LHCN-M2 (cell line): Measurements from ENCODE around the gene GAS2L1. TPM values are rescaled to one million over a fixed set of nuclear protein-coding genes. Genes with fewer than 3 reads are reported as not detected.
A peak's percentile ranks its signal among the peaks of the same experiment; 100 is the strongest.
"Not testable (repeated sequence)": the region's sequence is repeated elsewhere in the genome, so short reads cannot be mapped to it uniquely, and the experiment has no call there.

Experiments
- DNase-seq: peaks from one replicate; pipeline ENCODE4 v3.0.0-alpha.2; 2012; ENCODE audit warnings: low read depth
- total RNA-seq: library from RNA; depleted of rRNA; stranded (reverse); fragments of >200 nt; gene quantifications from 2 replicates; pipeline ENCODE4 v1.2.3, GENCODE V29; 2014; rRNA removed

GAS2L1 gene
- total RNA-seq, 1 experiment from 2014 or later, result 33.3 TPM

- no peak for DNase-seq
Observed at GRCh38 chr22:29342177-29342576, 35.7 kb downstream of the GAS2L1 start.

GRCh38 chr22:29342577-29343312 is 36.3 kb downstream of the GAS2L1 start:
- no peak for DNase-seq

- no peak for DNase-seq
Observed at GRCh38 chr22:29343313-29343805, 36.9 kb downstream of the GAS2L1 start.

- peak; percentile 17 for DNase-seq
Observed at GRCh38 chr22:29344137-29344536, 37.7 kb downstream of the GAS2L1 start.

GRCh38 chr22:29344889-29345288 is 38.4 kb downstream of the GAS2L1 start:
- not testable (repeated sequence) for DNase-seq

GRCh38 chr22:29345932-29346331 is 39.5 kb downstream of the GAS2L1 start:
- DNase-seq, result no peak

GRCh38 chr22:29346659-29347058 is 40.2 kb downstream of the GAS2L1 start:
- no peak for DNase-seq

DNA sequence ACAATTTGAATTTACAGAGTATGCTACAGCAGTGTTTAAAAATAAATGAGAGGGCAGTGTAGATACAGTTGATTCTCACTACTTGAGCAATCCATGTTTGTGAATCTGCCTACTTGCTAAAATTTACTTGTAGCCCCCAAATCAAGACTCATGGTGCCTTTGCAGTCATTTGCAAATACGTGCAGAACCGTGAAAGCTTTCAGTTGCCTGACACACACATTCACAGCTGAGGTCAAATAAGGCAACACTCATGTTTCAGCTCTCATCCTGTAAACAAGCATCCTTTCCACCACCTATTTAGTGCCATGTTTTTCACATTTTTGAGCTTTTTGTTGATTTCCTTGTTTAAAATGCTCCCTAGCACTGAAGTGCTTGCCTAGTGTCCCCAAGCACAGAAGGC is 41.6 kb downstream of the GAS2L1 start:
- no peak for DNase-seq

DNA sequence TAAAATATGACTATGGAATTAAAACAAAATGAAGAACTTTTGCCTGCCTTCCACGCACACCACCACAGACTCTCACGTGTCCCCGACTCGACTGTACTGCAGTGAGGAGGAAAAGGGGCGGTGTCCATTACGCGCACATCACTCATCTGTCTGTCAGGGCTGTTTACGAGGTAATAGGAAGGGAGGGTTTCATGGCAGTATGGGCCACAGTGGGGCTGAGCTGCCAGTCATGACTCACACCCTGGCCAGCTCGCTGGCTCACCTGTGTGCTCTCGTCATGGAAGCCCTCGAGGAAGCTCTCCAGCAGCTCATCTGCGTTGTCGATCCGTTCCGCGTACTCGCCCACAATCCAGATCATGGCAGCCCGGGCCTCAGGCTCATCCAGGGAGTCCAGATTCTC is 42.5 kb downstream of the GAS2L1 start:
- peak; percentile 18 for DNase-seq

- no peak for DNase-seq
Observed at GRCh38 chr22:29351042-29351441, 44.6 kb downstream of the GAS2L1 start.

GRCh38 chr22:29351891-29352290 is 45.4 kb downstream of the GAS2L1 start:
- DNase-seq, result no peak

- DNase-seq, result no peak
Observed at GRCh38 chr22:29352778-29353177, 46.3 kb downstream of the GAS2L1 start.

DNA sequence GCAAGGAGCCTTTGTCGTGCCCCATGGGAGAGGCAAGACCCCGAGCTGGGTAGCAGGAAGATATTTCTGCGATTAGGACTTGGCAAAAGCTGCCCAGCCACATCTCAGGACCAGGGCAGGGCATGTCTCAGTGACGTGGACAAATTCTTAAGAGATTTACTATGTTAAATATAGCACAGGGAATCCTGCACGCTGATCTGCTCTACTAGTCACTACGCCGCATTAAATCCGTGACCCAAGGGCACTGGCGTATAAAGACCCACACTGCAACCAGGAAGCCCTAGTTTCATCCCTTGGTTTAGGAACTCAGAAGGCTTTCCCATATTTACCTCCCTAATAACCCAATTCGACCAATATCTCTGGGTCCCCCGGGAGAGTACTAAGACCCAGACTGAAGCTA is 46.8 kb downstream of the GAS2L1 start:
- DNase-seq, result no peak

DNA sequence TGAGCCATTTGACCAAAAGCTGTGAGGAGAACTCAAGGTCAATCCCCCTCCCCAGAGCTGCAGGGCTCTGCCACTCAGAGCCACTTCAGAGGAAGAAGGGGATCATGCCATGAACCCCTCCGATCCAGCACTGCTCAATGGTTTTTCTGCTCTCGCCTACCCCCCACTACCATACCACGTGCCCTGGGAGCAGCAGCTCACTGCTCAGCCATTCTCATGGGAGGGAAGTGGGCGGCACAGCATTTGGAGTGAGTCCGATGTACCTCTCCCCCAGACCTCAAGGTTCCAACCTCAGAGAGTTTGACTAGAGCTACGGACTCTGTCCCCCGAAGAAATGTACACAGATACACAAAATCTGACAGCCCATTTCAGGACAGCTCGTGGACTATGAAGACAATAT is 47.4 kb downstream of the GAS2L1 start:
- no peak for DNase-seq

- DNase-seq, result not testable (repeated sequence)
Observed at GRCh38 chr22:29357193-29357890, 50.9 kb downstream of the GAS2L1 start.

GRCh38 chr22:29359469-29359868 is 53.0 kb downstream of the GAS2L1 start:
- peak; percentile 36 for DNase-seq

Other genes starting within 250 kb of the GAS2L1 start
- gene C22orf31, start 244.8 kb upstream of the GAS2L1 start, total RNA-seq, result not detected in 2 replicates
- 4.3 and 5.8 TPM in 2 replicates for gene KREMEN1, start 233.6 kb upstream of the GAS2L1 start, total RNA-seq
- gene EMID1, start 100.8 kb upstream of the GAS2L1 start, total RNA-seq, result 0.29 TPM in 1 of 2 replicates, not detected in the other
- 36.9 and 43.5 TPM in 2 replicates for gene RHBDD3, start 38.7 kb upstream of the GAS2L1 start, total RNA-seq
- gene EWSR1, start 38.4 kb upstream of the GAS2L1 start, total RNA-seq, result 262 and 297 TPM in 2 replicates
- gene RASL10A, start 9.0 kb downstream of the GAS2L1 start, total RNA-seq, result 0.06 TPM in 1 of 2 replicates, not detected in the other
- gene AP1B1, start 81.9 kb downstream of the GAS2L1 start, total RNA-seq, result 64.1 and 65.5 TPM in 2 replicates
- not detected in 2 replicates for gene RFPL1, start 131.9 kb downstream of the GAS2L1 start, total RNA-seq
- 3.2 and 4.2 TPM in 2 replicates for gene NEFH, start 173.6 kb downstream of the GAS2L1 start, total RNA-seq
- gene THOC5, start 247.1 kb downstream of the GAS2L1 start, total RNA-seq, result 40.3 and 42.6 TPM in 2 replicates